Peyer's patch (tissue), 4 donors: Measurements from ENCODE around the gene CA14. TPM values are rescaled to one million over a fixed set of nuclear protein-coding genes. Genes with fewer than 3 reads are reported as not detected.
A peak's percentile ranks its signal among the peaks of the same experiment; 100 is the strongest.

ENCODE experiments used
- DNase-seq, 3 donors: peaks; one replicate each; pipeline ENCODE4 v3.0.0-alpha.2; 2017 to 2019
- H3K27ac ChIP-seq, 4 donors: fragments of 200-600 bp; sonication (generic); one replicate each; pipeline ENCODE4 v1.5.1; 2016 to 2019
- H3K27me3 ChIP-seq, 2 donors: fragments of 200-600 bp; sonication (generic); one replicate each; pipeline ENCODE4 v1.5.1; 2019
- H3K36me3 ChIP-seq, 3 donors: fragments of 200-600 bp; sonication (generic); one replicate each; pipeline ENCODE4 v1.5.1; 2016 to 2019
- H3K4me1 ChIP-seq, 4 donors: fragments of 200-600 bp; sonication (generic); one replicate each; pipeline ENCODE4 v1.5.1; 2016 to 2019
- H3K4me3 ChIP-seq, 4 donors: fragments of 200-600 bp; sonication (generic); 1 replicate in 3 of 4; 2 replicates in 1 of 4; pipeline ENCODE4 v1.5.1; 2016 to 2019; ENCODE audit warnings: mild to moderate bottlenecking in 1 of 4
- H3K9me3 ChIP-seq, 4 donors: fragments of 200-600 bp; sonication (generic); one replicate each; pipeline ENCODE4 v1.5.1; 2016 to 2019; ENCODE audit warnings: mild to moderate bottlenecking in 1 of 4
- CTCF ChIP-seq, 6 experiments: fragments of 450-650 bp in 4 of 6; fragments of 200-600 bp in 2 of 6; sonication (generic) in 1 of 6; IDR thresholded peaks; one replicate each; pipeline ENCODE4 v1.5.1; 2017 to 2019; ENCODE audit warnings: antibody characterized with exemption in 6 of 6, mild to moderate bottlenecking in 3 of 6, moderate library complexity in 1 of 6
- POLR2A ChIP-seq, 2 donors: fragments of 450-650 bp; IDR thresholded peaks; one replicate each; pipeline ENCODE4 v1.5.1; 2017; ENCODE audit warnings: antibody characterized with exemption in 2 of 2, mild to moderate bottlenecking in 2 of 2, moderate library complexity in 2 of 2
- total RNA-seq, 4 donors: library from RNA; depleted of rRNA; stranded (reverse); fragments of >200 nt; gene quantifications; one replicate each; pipeline ENCODE4 v1.1.0, GENCODE V29; 2016

Gene CA14
- total RNA-seq, 4 donors from 2014 or later = not detected

GRCh38 chr1:150283260-150283659, 25.7 kb downstream of the CA14 start:
- Histone ChIP-seq H3K4me1 (peaks cover 0 to 23% (median 4%) of the 10 kb centered on the region in 4 donors), H3K27ac (peak overlapping the region in 1 of 4 donors; percentile 86), H3K36me3 (peaks cover 0 to 8% (median 0%) of the 10 kb centered on the region in 3 donors), H3K9me3 (no peaks in the 10 kb centered on the region), H3K27me3 (no peaks in the 10 kb centered on the region), H3K4me3 (peak overlapping the region in 2 of 4 donors; percentile 51 to 56)
- TF ChIP-seq CTCF (IDR thresholded peaks at IDR 0.05) (no peak), POLR2A (IDR thresholded peaks at IDR 0.05) (no peak)
- DNase-seq = no peak

GRCh38 chr1:150288382-150288781, 30.8 kb downstream of the CA14 start:
- Histone ChIP-seq H3K36me3 (peaks cover 0 to 8% (median 0%) of the 10 kb centered on the region in 3 donors), H3K4me3 (no peak overlapping the region), H3K4me1 (peaks cover 0 to 4% (median 0%) of the 10 kb centered on the region in 4 donors), H3K27me3 (no peaks in the 10 kb centered on the region), H3K27ac (no peak overlapping the region), H3K9me3 (no peaks in the 10 kb centered on the region)
- no peak for DNase-seq
- TF ChIP-seq POLR2A (IDR thresholded peaks at IDR 0.05) (no peak), CTCF (IDR thresholded peaks at IDR 0.05) (no peak)

- Histone ChIP-seq H3K36me3 (peaks cover 0 to 8% (median 0%) of the 10 kb centered on the region in 3 donors), H3K27me3 (no peaks in the 10 kb centered on the region), H3K4me1 (peaks cover 0 to 4% (median 0%) of the 10 kb centered on the region in 4 donors), H3K9me3 (no peaks in the 10 kb centered on the region), H3K4me3 (no peak overlapping the region), H3K27ac (no peak overlapping the region)
- DNase-seq = no peak
- TF ChIP-seq POLR2A (IDR thresholded peaks at IDR 0.05) (no peak), CTCF (IDR thresholded peaks at IDR 0.05) (no peak)
Observed at GRCh38 chr1:150288822-150289221, 31.2 kb downstream of the CA14 start.

GRCh38 chr1:150293433-150294253, 36.1 kb downstream of the CA14 start, which contains the start of gene MRPS21:
MRPS21 (plus strand) TSS chr1:150293861; CDS start chr1:150294367, 506 bp downstream.
- TF ChIP-seq POLR2A (IDR thresholded peaks at IDR 0.05) (peak; percentile 51 to 74), CTCF (IDR thresholded peaks at IDR 0.05) (peak in 1 of 6 experiments; percentile 6)
- H3K27ac ChIP-seq = peak within 1 kb of the TSS; percentile 62 to 83 (median 78)
- H3K9me3 ChIP-seq = no peaks in the 10 kb centered on the region
- peak; percentile 86 to 95 (median 87) for DNase-seq
- H3K4me1 ChIP-seq = peaks cover 0 to 11% (median 3%) of the 10 kb centered on the region in 4 donors
- peaks cover 0 to 20% (median 0%) of the 10 kb centered on the region in 3 donors for H3K36me3 ChIP-seq
- H3K27me3 ChIP-seq = no peaks in the 10 kb centered on the region
- H3K4me3 ChIP-seq = peak within 1 kb of the TSS; percentile 42 to 90 (median 78)

- no peaks in the 10 kb centered on the region for H3K27me3 ChIP-seq
- H3K4me1 ChIP-seq = peaks cover 0 to 11% (median 3%) of the 10 kb centered on the region in 4 donors
- H3K9me3 ChIP-seq = no peaks in the 10 kb centered on the region
- peaks cover 0 to 34% (median 0%) of the 10 kb centered on the region in 3 donors for H3K36me3 ChIP-seq
- H3K27ac ChIP-seq = no peak overlapping the region
- DNase-seq = no peak
- TF ChIP-seq POLR2A (IDR thresholded peaks at IDR 0.05) (no peak), CTCF (IDR thresholded peaks at IDR 0.05) (no peak)
- H3K4me3 ChIP-seq = no peak overlapping the region
Observed at GRCh38 chr1:150295476-150295875, 37.9 kb downstream of the CA14 start.
